SKM-1 treated with dmso at 0.1 percent for 144 hours (cell line): ENCODE results near the gene TAX1BP1.

Source experiments
- DNase-seq: peaks from one replicate; lab custom pipeline; 2025; ENCODE audit not compliant: unreplicated experiment; lab: John Stamatoyannopoulos, UW

The TAX1BP1 gene

GRCh38 chr7:27777662-27778061 lies 37.7 kb downstream of the TAX1BP1 start:
- no peak for DNase-seq

GRCh38 chr7:27779873-27780272 lies 39.9 kb downstream of the TAX1BP1 start:
- DNase-seq: no peak

GRCh38 chr7:27781188-27781587 lies 41.2 kb downstream of the TAX1BP1 start:
- no peak for DNase-seq

- no peak for DNase-seq
Measured at GRCh38 chr7:27782849-27783248, 42.9 kb downstream of the TAX1BP1 start.

- peak; percentile 30 for DNase-seq
Measured at GRCh38 chr7:27784399-27785053, 44.6 kb downstream of the TAX1BP1 start.

GRCh38 chr7:27788437-27788836 lies 48.5 kb downstream of the TAX1BP1 start:
- DNase-seq: no peak

- no peak for DNase-seq
Measured at GRCh38 chr7:27793780-27794179, 53.8 kb downstream of the TAX1BP1 start.

- no peak for DNase-seq
Measured at GRCh38 chr7:27795977-27796376, 56.0 kb downstream of the TAX1BP1 start.

- DNase-seq: no peak
Measured at GRCh38 chr7:27799212-27799611, 59.2 kb downstream of the TAX1BP1 start.

GRCh38 chr7:27802999-27803398 lies 63.0 kb downstream of the TAX1BP1 start:
- no peak for DNase-seq

GRCh38 chr7:27804139-27804538 lies 64.2 kb downstream of the TAX1BP1 start:
- no peak for DNase-seq

GRCh38 chr7:27808626-27809025 lies 68.7 kb downstream of the TAX1BP1 start:
- no peak for DNase-seq

- no peak for DNase-seq
Measured at GRCh38 chr7:27810186-27810585, 70.2 kb downstream of the TAX1BP1 start.

GRCh38 chr7:27812706-27813105 lies 72.7 kb downstream of the TAX1BP1 start:
- no peak for DNase-seq

GRCh38 chr7:27822245-27822644 lies 82.3 kb downstream of the TAX1BP1 start:
- DNase-seq: no peak

GRCh38 chr7:27825891-27826290 lies 85.9 kb downstream of the TAX1BP1 start:
- no peak for DNase-seq

GRCh38 chr7:27826357-27826756 lies 86.4 kb downstream of the TAX1BP1 start:
- DNase-seq: no peak

- DNase-seq: no peak
Measured at GRCh38 chr7:27834179-27834921, 94.4 kb downstream of the TAX1BP1 start.

- DNase-seq: no peak
Measured at GRCh38 chr7:27835376-27835775, 95.4 kb downstream of the TAX1BP1 start.

- no peak for DNase-seq
Measured at GRCh38 chr7:27836536-27836935, 96.6 kb downstream of the TAX1BP1 start.

GRCh38 chr7:27839099-27839498 lies 99.1 kb downstream of the TAX1BP1 start:
- DNase-seq: no peak

- DNase-seq: no peak
Measured at GRCh38 chr7:27840313-27840712, 100.4 kb downstream of the TAX1BP1 start.
